Embryonic facial prominence (tissue), 1 donor: ENCODE measurements around the gene KIF27.
"Not testable (repeated sequence)": the region's sequence is repeated elsewhere in the genome, so short reads cannot be mapped to it uniquely, and the experiment has no call there.

Experiments
- DNase-seq: peaks from one replicate; pipeline ENCODE4 v3.0.0-alpha.2; 2016; ENCODE audit errors: extremely low spot score

KIF27 gene, protein sequence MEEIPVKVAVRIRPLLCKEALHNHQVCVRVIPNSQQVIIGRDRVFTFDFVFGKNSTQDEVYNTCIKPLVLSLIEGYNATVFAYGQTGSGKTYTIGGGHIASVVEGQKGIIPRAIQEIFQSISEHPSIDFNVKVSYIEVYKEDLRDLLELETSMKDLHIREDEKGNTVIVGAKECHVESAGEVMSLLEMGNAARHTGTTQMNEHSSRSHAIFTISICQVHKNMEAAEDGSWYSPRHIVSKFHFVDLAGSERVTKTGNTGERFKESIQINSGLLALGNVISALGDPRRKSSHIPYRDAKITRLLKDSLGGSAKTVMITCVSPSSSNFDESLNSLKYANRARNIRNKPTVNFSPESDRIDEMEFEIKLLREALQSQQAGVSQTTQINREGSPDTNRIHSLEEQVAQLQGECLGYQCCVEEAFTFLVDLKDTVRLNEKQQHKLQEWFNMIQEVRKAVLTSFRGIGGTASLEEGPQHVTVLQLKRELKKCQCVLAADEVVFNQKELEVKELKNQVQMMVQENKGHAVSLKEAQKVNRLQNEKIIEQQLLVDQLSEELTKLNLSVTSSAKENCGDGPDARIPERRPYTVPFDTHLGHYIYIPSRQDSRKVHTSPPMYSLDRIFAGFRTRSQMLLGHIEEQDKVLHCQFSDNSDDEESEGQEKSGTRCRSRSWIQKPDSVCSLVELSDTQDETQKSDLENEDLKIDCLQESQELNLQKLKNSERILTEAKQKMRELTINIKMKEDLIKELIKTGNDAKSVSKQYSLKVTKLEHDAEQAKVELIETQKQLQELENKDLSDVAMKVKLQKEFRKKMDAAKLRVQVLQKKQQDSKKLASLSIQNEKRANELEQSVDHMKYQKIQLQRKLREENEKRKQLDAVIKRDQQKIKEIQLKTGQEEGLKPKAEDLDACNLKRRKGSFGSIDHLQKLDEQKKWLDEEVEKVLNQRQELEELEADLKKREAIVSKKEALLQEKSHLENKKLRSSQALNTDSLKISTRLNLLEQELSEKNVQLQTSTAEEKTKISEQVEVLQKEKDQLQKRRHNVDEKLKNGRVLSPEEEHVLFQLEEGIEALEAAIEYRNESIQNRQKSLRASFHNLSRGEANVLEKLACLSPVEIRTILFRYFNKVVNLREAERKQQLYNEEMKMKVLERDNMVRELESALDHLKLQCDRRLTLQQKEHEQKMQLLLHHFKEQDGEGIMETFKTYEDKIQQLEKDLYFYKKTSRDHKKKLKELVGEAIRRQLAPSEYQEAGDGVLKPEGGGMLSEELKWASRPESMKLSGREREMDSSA (N-terminal part only)

DNA sequence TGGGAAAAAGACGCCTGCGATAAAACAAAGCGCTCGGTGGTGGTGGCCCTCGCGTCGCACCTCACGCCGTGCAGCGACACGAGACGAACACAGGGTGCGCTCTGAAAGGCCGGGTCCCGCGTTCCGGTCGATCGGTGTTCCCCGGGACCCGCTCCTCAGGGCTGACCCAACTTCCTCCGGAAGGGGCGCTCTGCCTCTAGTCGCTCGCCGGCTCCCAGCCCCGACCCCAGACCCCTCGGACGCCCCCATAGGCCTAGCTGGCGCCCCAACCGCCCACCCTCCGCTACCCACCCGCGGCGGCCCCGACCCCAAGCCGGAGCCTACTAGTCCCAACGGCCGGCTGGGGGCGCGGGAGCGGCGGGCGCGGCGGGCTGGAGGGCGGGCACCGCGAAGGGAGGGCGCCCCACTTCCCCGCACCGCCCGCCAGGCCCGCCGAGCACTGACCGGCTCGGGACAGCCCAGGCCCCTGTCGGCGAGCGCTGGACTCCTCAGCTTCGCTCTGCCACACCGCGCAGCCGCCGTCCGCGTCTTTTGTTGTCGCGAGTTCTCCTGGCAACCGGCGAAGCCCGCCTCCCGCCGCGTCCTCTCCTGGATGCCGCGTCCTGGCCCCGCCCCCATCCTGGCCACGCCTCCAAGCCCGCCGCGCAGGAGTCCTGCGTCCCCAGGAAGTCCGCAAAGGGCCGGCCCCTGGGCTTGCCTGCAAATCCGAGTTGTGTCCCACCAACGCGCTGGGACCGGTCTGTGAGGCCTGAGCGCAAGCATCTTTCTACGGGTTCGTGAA, at the start of gene KIF27:
Gene KIF27, minus strand, starts transcription at position 506 of the 781 bp plus-strand sequence. CDS start 5,841 bp downstream, outside the sequence.
- DNase-seq: peak; percentile 92

- no peak for DNase-seq
Measured at GRCh38 chr9:83969602-83970001, 48.4 kb upstream of the KIF27 start.

GRCh38 chr9:83967073-83967472, 45.8 kb upstream of the KIF27 start:
- DNase-seq: no peak

GRCh38 chr9:83966209-83966582, 45.0 kb upstream of the KIF27 start:
- no peak for DNase-seq

DNA sequence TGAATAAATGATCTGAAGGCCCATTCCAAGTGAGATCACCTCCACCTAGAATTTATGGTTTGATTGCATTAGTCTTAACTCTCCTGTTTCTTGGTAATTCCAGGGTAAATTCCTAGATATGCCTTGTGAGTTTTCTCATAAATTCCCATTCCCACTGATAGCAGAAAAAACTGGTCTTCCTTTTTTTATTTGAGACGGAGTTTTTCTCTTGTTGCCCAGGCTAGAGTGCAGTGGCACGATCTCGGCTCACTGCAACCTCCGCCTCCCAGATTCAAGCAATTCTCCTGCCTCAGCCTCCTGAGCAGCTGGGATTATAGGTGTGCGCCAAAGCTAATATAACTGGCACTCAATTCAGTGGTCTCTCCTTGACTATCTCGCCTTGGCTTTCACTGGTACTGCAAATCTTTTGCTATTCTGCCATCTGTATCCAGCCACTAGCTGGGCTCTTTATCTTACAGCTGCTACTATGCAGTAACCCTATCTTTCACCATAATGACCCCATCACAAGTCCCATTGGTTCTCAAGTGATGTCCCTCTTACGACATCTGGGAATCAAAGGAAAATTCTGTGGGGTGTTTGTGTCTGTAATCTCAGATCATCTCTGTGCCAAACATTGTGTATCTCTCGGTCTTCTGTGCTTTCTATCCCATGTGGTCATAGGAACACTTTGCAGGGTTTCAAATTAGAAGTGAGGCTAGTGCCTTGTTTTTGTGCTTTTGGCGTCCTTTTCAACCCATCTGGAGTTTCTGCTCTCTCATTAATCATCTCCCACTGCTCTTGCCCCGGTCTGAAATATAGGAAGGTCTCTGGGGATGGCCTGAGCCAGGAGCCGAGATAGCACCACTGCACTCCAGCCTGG, 44.3 kb upstream of the KIF27 start:
- DNase-seq: no peak

- no peak for DNase-seq
Measured at GRCh38 chr9:83964973-83965349, 43.7 kb upstream of the KIF27 start.

- no peak for DNase-seq
Measured at GRCh38 chr9:83962165-83962564, 40.9 kb upstream of the KIF27 start.

- DNase-seq: no peak
Measured at GRCh38 chr9:83960991-83961390, 39.8 kb upstream of the KIF27 start.

GRCh38 chr9:83959061-83959460, 37.8 kb upstream of the KIF27 start:
- DNase-seq: no peak

GRCh38 chr9:83957248-83957513, 35.9 kb upstream of the KIF27 start:
- no peak for DNase-seq

DNA sequence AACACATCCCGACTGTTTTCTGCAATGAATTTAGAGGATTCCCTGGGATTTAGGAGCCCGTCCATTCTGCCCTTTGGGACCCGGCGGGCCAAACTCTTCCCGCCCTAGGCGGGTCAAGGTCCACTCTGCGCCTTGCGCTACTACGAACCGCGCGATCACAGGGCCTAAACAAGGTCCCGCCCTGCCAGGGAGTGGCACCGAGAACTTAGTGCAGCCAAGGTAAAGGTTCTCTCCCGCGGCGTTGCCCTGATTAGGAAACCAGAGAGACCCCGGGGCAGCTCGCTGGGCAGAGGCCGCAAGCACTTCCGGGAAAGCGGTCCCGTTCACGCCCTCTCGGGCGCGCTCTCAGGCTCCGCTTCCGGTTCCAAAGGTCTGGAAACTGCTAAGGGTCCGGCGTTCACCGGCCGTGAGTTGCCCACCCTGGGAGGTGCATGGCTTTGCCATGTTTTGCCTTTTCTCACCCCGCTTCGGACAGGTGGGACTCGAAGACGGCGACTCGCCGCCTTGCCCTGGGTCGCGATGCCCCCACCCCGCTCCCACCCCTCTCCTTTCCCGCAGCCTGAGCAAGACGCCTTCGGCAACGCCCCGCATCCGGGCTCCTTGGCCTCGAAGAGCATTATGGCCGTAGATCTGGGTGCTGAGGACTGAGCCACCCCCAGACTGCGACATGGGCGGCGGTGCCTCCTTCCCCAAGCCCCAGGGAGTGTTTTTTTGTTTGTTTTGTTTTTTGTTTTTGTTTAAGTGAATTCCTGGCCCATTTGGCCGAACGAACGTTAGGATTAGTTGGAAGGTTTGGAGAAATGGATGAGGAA, 35.4 kb upstream of the KIF27 start:
- no peak for DNase-seq

- no peak for DNase-seq
Measured at GRCh38 chr9:83956086-83956435, 34.8 kb upstream of the KIF27 start.

GRCh38 chr9:83948096-83948495, 26.9 kb upstream of the KIF27 start:
- DNase-seq: not testable (repeated sequence)

GRCh38 chr9:83940590-83941303, 19.5 kb upstream of the KIF27 start:
- DNase-seq: no peak

DNA sequence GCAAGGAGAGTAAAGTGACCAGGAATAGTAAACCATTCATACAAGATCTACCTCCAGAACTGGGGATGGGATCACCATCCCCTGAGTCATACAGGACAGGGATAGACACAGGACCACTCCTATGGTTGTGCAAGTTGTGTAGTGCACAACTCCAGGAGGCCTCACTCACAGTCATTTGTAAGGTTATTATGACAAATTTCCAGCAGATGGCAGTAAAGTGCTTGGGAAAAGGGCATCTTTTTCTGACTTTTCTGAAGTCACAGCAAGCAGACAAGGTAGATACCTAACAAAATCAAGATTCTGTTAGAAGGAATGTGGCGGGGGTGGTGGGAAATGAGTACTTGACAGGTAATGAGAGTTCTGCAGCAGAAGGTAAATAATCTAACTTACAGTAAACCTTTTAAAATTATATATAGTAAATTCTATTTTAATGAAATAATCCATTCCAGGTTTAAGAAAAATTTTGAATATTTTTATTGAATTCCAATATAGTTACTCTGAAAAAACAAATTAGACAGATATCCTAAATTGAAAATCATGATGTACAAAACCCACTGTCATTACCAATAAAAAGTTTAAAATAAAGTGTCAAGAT, 16.7 kb upstream of the KIF27 start:
- peak; percentile 63 for DNase-seq

GRCh38 chr9:83936523-83936922, 15.3 kb upstream of the KIF27 start:
- DNase-seq: no peak

DNA sequence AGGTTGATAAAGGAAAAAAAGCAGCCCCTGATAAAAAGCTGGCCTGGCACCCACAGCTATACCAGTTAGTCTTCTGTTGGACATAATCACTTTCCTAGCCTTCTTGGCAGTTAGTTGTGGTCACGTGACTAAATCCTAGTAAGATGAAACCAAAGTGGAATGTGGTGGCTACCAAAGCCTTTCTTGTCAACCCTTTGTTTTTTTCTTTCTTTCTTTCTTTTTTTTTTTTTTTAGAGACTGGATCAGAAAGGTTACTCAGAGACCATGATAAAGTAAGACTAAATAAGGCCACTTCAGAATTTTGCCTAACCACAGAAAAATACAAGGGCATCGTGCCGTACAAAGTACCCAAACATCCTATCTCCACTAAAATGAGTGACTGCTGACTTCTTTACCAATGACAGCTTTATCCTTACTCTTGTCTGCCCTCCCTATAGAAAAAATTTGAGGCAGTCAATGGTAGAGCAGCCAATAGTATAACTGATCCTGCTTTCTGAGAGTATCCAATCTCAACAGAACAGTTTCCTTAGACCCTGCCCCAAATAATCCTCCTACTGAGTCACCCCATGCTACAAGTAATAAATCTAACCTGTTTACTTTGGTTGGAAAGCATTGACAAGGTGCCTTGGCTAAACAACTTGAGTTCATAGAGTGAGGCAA, 14.2 kb upstream of the KIF27 start:
- no peak for DNase-seq
